EH (cell line): ENCODE measurements around the gene WDTC1.

Experiments used
- DNase-seq: peaks from one replicate; pipeline ENCODE4 v3.0.0-alpha.2; 2015; ENCODE audit warnings: low read depth

Gene WDTC1

DNA sequence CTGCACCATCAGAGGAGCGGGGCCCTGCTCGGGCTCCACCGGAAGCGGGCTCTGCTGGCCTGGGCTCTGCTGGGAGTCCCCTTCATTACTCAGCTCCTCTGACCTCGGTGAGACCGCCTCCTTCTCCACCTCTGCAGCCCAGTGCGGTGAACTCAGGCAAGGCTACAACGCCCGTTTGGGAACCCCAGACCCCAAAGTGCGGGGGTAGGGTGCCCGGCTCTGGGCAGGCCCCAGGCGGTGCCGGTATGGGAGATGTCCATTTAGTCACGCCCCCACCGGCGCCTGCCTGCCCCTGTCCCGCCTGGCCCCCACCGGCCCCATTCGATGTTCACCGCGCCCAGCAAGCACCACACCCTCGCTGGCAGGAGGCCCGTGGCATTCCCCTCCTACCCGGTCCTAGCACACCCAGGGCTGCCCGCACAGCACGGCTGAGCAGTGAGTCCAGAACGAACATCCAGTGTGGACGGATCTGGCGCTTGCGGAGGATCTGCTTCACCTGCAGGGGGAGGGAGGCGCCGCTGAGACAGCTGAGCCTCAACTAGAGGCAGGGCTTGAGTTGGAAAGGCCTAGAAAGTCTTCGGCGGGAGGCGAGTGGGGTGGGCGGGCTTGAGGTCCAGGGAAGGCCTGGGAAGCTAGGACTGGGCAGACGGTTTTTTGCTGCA lies 122.3 kb downstream of the WDTC1 start:
- DNase-seq, result no peak

DNA sequence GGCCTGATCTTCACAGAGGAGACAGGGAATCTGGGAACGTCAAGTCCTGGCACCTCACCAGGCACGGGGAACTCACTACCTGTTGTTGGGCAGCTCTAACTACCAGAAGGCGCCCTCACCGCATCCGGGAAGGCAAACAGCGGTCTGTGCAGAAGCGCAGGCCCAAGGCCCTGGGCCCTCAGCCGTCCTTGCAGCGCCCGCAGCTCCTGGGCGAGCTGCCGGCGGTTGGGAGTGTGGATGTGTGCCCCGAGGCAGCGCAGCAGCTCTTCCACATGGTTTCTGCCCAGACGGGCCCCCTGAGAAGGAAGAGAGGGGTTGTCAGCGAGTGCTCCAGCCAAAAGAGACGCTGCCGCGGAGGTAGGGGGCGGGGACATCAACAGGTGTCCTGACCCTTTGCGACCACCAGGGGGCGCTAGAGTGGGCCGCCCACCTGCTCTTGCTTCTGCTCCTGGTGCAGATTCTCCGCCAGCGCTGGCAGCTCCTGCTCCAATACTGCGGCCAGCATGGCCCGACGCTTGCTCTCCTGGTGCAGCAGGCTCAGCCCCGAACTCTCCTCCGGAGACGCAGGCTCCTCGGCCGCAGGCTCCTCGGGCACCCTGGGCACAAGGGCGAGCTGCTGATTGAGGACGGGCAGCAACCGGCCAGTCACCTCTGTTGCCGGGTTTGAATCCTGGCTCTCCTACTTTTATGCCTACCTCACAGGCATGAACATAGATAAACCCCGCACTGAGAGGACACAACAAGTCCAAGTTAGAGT lies 123.0 kb downstream of the WDTC1 start:
- peak; percentile 52 for DNase-seq
